HCT116 (cell line): Measurements from ENCODE around the gene CKB.

Source experiments
- CEBPB ChIP-seq: IDR thresholded peaks from 2 replicates; pipeline ENCODE4 v1.6.1; 2012; ENCODE audit warnings: low read depth
- EGR1 ChIP-seq: IDR thresholded peaks from 2 replicates; pipeline ENCODE4 v1.6.1; 2012; ENCODE audit warnings: low read depth
- EZH2 ChIP-seq: fragments of 200-600 bp; sonication (generic); IDR thresholded peaks from 2 replicates; pipeline ENCODE4 v1.6.1; 2017; ENCODE audit warnings: antibody characterized with exemption, mixed run types
- EZH2phosphoT487 ChIP-seq: fragments of 200-600 bp; IDR thresholded peaks from 2 replicates; pipeline ENCODE4 v1.6.1; 2018; ENCODE audit warnings: antibody characterized with exemption, borderline replicate concordance
- JUND ChIP-seq: IDR thresholded peaks from 2 replicates; pipeline ENCODE4 v1.6.1; 2012
- POLR2A ChIP-seq: IDR thresholded peaks from 2 replicates; pipeline ENCODE4 v1.7.0; 2011; ENCODE audit warnings: borderline replicate concordance; ENCODE audit not compliant: insufficient read depth, insufficient read length; ENCODE audit errors: extremely low read depth
- POLR2AphosphoS5 ChIP-seq: IDR thresholded peaks from 2 replicates; pipeline ENCODE4 v1.6.1; 2011; ENCODE audit warnings: mild to moderate bottlenecking, low read depth, low read length, moderate library complexity
- SIN3A ChIP-seq: IDR thresholded peaks from 2 replicates; pipeline ENCODE4 v1.6.1; 2012; ENCODE audit warnings: low read depth
- SP1 ChIP-seq: IDR thresholded peaks from 2 replicates; pipeline ENCODE4 v1.6.1; 2012; ENCODE audit warnings: low read depth
- YY1 ChIP-seq: IDR thresholded peaks from 2 replicates; pipeline ENCODE4 v1.6.1; 2011; ENCODE audit warnings: low read length, low read depth, moderate library complexity, mild to moderate bottlenecking; ENCODE audit not compliant: insufficient replicate concordance; ENCODE audit errors: extremely low read depth
- ZNF274 ChIP-seq: fragments of 200-500 bp; sonication (Bioruptor generic); IDR thresholded peaks from 2 replicates; pipeline ENCODE4 v1.6.1; 2014; ENCODE audit warnings: mild to moderate bottlenecking, low read depth, low read length, inconsistent platforms
- TF ChIP-seq, protein P1 (sequence below), 3 experiments: fragments of 200-600 bp in 1 of 3; sonication (generic) in 1 of 3; IDR thresholded peaks in 2 of 3; conservative IDR thresholded peaks in 1 of 3; 2 replicates each; pipeline ENCODE4 v1.5.1; 2012 to 2017; ENCODE audit warnings: low read depth in 2 of 3, low read length in 2 of 3, antibody characterized with exemption in 1 of 3, borderline replicate concordance in 1 of 3, control low read depth in 1 of 3, mild to moderate bottlenecking in 1 of 3, mixed read lengths in 1 of 3, mixed run types in 1 of 3, moderate library complexity in 1 of 3; ENCODE audit not compliant: insufficient read depth in 1 of 3
- TF ChIP-seq, protein P2 (sequence below): IDR thresholded peaks from 2 replicates; pipeline ENCODE4 v1.6.1; 2012
- TF ChIP-seq, protein P3 (sequence below): IDR thresholded peaks from 2 replicates; pipeline ENCODE4 v1.6.1; 2012

DNA sequence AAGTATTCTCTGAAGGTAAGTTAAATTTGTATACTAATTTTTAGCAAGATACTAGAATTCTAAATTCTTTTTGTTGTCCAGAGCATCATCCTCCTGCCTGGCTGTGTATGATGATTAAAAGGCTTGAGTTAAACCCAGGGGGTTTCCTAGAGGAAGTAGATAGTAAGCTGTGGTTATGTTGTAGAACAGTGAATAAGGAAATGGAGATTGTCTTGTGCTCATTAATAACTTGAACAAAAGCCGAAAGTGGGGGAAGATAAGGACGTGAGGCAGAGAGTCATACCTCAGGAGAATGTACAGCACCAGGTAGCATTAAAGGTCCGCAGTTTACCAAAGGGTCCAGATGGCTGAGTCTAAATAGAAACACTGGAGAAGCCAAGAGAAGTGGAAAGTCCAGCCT, 42.0 kb downstream of the CKB start:
- TF ChIP-seq, protein P1, sequence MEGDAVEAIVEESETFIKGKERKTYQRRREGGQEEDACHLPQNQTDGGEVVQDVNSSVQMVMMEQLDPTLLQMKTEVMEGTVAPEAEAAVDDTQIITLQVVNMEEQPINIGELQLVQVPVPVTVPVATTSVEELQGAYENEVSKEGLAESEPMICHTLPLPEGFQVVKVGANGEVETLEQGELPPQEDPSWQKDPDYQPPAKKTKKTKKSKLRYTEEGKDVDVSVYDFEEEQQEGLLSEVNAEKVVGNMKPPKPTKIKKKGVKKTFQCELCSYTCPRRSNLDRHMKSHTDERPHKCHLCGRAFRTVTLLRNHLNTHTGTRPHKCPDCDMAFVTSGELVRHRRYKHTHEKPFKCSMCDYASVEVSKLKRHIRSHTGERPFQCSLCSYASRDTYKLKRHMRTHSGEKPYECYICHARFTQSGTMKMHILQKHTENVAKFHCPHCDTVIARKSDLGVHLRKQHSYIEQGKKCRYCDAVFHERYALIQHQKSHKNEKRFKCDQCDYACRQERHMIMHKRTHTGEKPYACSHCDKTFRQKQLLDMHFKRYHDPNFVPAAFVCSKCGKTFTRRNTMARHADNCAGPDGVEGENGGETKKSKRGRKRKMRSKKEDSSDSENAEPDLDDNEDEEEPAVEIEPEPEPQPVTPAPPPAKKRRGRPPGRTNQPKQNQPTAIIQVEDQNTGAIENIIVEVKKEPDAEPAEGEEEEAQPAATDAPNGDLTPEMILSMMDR (IDR thresholded peaks at IDR 0.05 in 2 of 3, conservative IDR thresholded peaks at IDR 0.05 in 1 of 3; ENCODE audit: borderline replicate concordance in 1 of 3, insufficient read depth in 1 of 3, low read depth in 2 of 3, low read length in 2 of 3), result no peak
- TF ChIP-seq SP1 (no peak), EZH2 (no peak), JUND (no peak), EZH2phosphoT487 (no peak), POLR2A (no peak), POLR2AphosphoS5 (no peak), CEBPB (no peak), YY1 (no peak), EGR1 (no peak), SIN3A (no peak), ZNF274 (no peak)
- TF ChIP-seq, protein P2, sequence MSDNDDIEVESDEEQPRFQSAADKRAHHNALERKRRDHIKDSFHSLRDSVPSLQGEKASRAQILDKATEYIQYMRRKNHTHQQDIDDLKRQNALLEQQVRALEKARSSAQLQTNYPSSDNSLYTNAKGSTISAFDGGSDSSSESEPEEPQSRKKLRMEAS, result no peak
- TF ChIP-seq, protein P3, sequence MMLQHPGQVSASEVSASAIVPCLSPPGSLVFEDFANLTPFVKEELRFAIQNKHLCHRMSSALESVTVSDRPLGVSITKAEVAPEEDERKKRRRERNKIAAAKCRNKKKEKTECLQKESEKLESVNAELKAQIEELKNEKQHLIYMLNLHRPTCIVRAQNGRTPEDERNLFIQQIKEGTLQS, result no peak
